WERI-Rb-1 (cell line): ENCODE data around the gene GPR78.

Experiments used
- DNase-seq: peaks from one replicate; pipeline ENCODE4 v3.0.0-alpha.2; 2020
- H3K27ac ChIP-seq: fragments of 250-450 bp; sonication (Bioruptor Pico); 2 replicates; pipeline ENCODE4 v1.5.1; 2020; ENCODE audit warnings: mild to moderate bottlenecking, moderate library complexity
- H3K27me3 ChIP-seq: fragments of 250-450 bp; sonication (Bioruptor Pico); 2 replicates; pipeline ENCODE4 v1.5.1; 2021; ENCODE audit warnings: mild to moderate bottlenecking, low read depth, moderate library complexity; ENCODE audit not compliant: insufficient read depth, severe bottlenecking
- H3K36me3 ChIP-seq: fragments of 250-450 bp; sonication (Bioruptor Pico); 2 replicates; pipeline ENCODE4 v1.5.1; 2020; ENCODE audit warnings: mild to moderate bottlenecking, moderate library complexity
- H3K4me3 ChIP-seq: 2 replicates; pipeline ENCODE4 v1.5.1; 2011; ENCODE audit warnings: low read depth, mild to moderate bottlenecking, control low read depth, low read length
- H3K9me3 ChIP-seq: fragments of 250-450 bp; sonication (Bioruptor Pico); 2 replicates; pipeline ENCODE4 v1.5.1; 2021; ENCODE audit warnings: mild to moderate bottlenecking, moderate library complexity; ENCODE audit not compliant: severe bottlenecking
- CTCF ChIP-seq: IDR thresholded peaks from 2 replicates; pipeline ENCODE4 v1.5.1; 2011; ENCODE audit warnings: low read depth, mild to moderate bottlenecking, control low read depth, inconsistent platforms, low read length

The GPR78 gene

GRCh38 chr4:8547108-8547911 lies 32.9 kb upstream of the GPR78 start:
- TF ChIP-seq CTCF: peak; percentile 67
- DNase-seq: peak; percentile 27
- H3K4me3 ChIP-seq: no peak overlapping the region
- no peaks in the 10 kb centered on the region for H3K36me3 ChIP-seq
- H3K27ac ChIP-seq: no peak overlapping the region
- no peaks in the 10 kb centered on the region for H3K9me3 ChIP-seq
- H3K27me3 ChIP-seq: no peaks in the 10 kb centered on the region

- H3K36me3 ChIP-seq: no peaks in the 10 kb centered on the region
- no peaks in the 10 kb centered on the region for H3K9me3 ChIP-seq
- H3K27ac ChIP-seq: no peak overlapping the region
- no peak overlapping the region for H3K4me3 ChIP-seq
- H3K27me3 ChIP-seq: no peaks in the 10 kb centered on the region
- TF ChIP-seq CTCF: no peak
- no peak for DNase-seq
Observed at GRCh38 chr4:8547912-8548730, 32.1 kb upstream of the GPR78 start.

- no peaks in the 10 kb centered on the region for H3K9me3 ChIP-seq
Observed at GRCh38 chr4:8548731-8549351, 31.4 kb upstream of the GPR78 start.

GRCh38 chr4:8549352-8549931 lies 30.8 kb upstream of the GPR78 start:
- no peak for DNase-seq
- H3K27ac ChIP-seq: no peak overlapping the region
- H3K36me3 ChIP-seq: no peaks in the 10 kb centered on the region
- H3K27me3 ChIP-seq: no peaks in the 10 kb centered on the region
- no peaks in the 10 kb centered on the region for H3K9me3 ChIP-seq
- H3K4me3 ChIP-seq: no peak overlapping the region
- no peak for TF ChIP-seq CTCF

More at GRCh38 chr4:8548731-8549351, 31.4 kb upstream of the GPR78 start:
- Histone ChIP-seq H3K4me3 (no peak overlapping the region), H3K27me3 (no peaks in the 10 kb centered on the region), H3K27ac (no peak overlapping the region), H3K36me3 (no peaks in the 10 kb centered on the region)
- no peak for DNase-seq
- TF ChIP-seq CTCF: no peak

- H3K4me3 ChIP-seq: no peak overlapping the region
- no peaks in the 10 kb centered on the region for H3K9me3 ChIP-seq
- H3K27ac ChIP-seq: no peak overlapping the region
- H3K27me3 ChIP-seq: no peaks in the 10 kb centered on the region
- TF ChIP-seq CTCF: no peak
- DNase-seq: no peak
- H3K36me3 ChIP-seq: no peaks in the 10 kb centered on the region
Observed at GRCh38 chr4:8550691-8551090, 29.5 kb upstream of the GPR78 start.
